ENCODE results near the gene KRTAP1-1. TPM values are rescaled to one million over a fixed set of nuclear protein-coding genes. Genes with fewer than 3 reads are reported as not detected.

Gene KRTAP1-1
- total RNA-seq, 1 experiment from 2014 or later, result not detected

GRCh38 chr17:41015454-41015853 is 25.8 kb downstream of the KRTAP1-1 start:
- Mint-ChIP-seq H3K4me3 (no peak overlapping the region), H3K4me1 (no peaks in the 10 kb centered on the region), H3K9me3 (no peaks in the 10 kb centered on the region), H3K27ac (no peak overlapping the region), H3K36me3 (no peaks in the 10 kb centered on the region), H3K27me3 (ENCODE audit: low read depth) (no peaks in the 10 kb centered on the region)
- DNase-seq (ENCODE audit: low spot score), result no peak
- no peak for ATAC-seq
- ChIA-PET POLR2A (no interaction called here), CTCF (no interaction called here)
- no peak for TF ChIP-seq MAX (CRISPR knock-in tag; IDR thresholded peaks at IDR 0.05)
- TF ChIP-seq USF1 (CRISPR knock-in tag; IDR thresholded peaks at IDR 0.05), result no peak
- no peak for TF ChIP-seq ZNF425 (CRISPR knock-in tag; conservative IDR thresholded peaks at IDR 0.05)
- TF ChIP-seq ATF3 (CRISPR knock-in tag; conservative IDR thresholded peaks at IDR 0.05), result no peak
- no peak for TF ChIP-seq MLX (CRISPR knock-in tag; IDR thresholded peaks at IDR 0.05)
- TF ChIP-seq FOXJ3 (CRISPR knock-in tag; IDR thresholded peaks at IDR 0.05; ENCODE audit: borderline replicate concordance), result no peak

GRCh38 chr17:41013606-41014005 is 27.6 kb downstream of the KRTAP1-1 start:
- ATAC-seq, result no peak
- no peaks in the 10 kb centered on the region for H3K36me3 Mint-ChIP-seq
- no peak overlapping the region for H3K27ac Mint-ChIP-seq
- no peaks in the 10 kb centered on the region for H3K9me3 Mint-ChIP-seq
- peaks cover 14% of the 10 kb centered on the region for H3K4me1 Mint-ChIP-seq
- H3K27me3 Mint-ChIP-seq (ENCODE audit: low read depth), result no peaks in the 10 kb centered on the region
- CTCF ChIA-PET, result no interaction called here
- POLR2A ChIA-PET, result no interaction called here
- H3K4me3 Mint-ChIP-seq, result no peak overlapping the region
- DNase-seq (ENCODE audit: low spot score), result no peak
- TF ChIP-seq ZNF671 (CRISPR knock-in tag; IDR thresholded peaks at IDR 0.05), result no peak
- no peak for TF ChIP-seq SOX15 (CRISPR knock-in tag; IDR thresholded peaks at IDR 0.05)
- no peak for TF ChIP-seq ZNF425 (CRISPR knock-in tag; conservative IDR thresholded peaks at IDR 0.05)
- no peak for TF ChIP-seq ZNF532 (CRISPR knock-in tag; IDR thresholded peaks at IDR 0.05; ENCODE audit: borderline replicate concordance)
- no peak for TF ChIP-seq E2F1 (CRISPR knock-in tag; IDR thresholded peaks at IDR 0.05)
- no peak for TF ChIP-seq SP1 (CRISPR knock-in tag; conservative IDR thresholded peaks at IDR 0.05)
- no peak for TF ChIP-seq FOXJ3 (CRISPR knock-in tag; IDR thresholded peaks at IDR 0.05; ENCODE audit: borderline replicate concordance)
- no peak for TF ChIP-seq IRF1 (CRISPR knock-in tag; IDR thresholded peaks at IDR 0.05)
- no peak for TF ChIP-seq ZBTB43 (CRISPR knock-in tag; IDR thresholded peaks at IDR 0.05)
- TF ChIP-seq CTCF (IDR thresholded peaks at IDR 0.05), result no peak
- no peak for TF ChIP-seq NFYB (CRISPR knock-in tag; conservative IDR thresholded peaks at IDR 0.05; ENCODE audit: low read depth)
- no peak for TF ChIP-seq ZSCAN18 (CRISPR knock-in tag; IDR thresholded peaks at IDR 0.05)
